GM12892 (cell line): ENCODE data around the gene APOL2. TPM values are rescaled to one million over a fixed set of nuclear protein-coding genes. Genes with fewer than 3 reads are reported as not detected.
A peak's percentile ranks its signal among the peaks of the same experiment; 100 is the strongest.

Experiments used
- DNase-seq: peaks from one replicate; pipeline ENCODE4 v3.0.0; 2011; ENCODE audit not compliant: insufficient read length
- FAIRE-seq: peaks from 2 replicates; lab custom pipeline; 2011; peaks lifted over from hg19 to GRCh38; lab: Jason Lieb, UNC
- POLR2A ChIP-seq: IDR thresholded peaks from 2 replicates; pipeline ENCODE4 v1.6.1; 2011; ENCODE audit warnings: low read depth, low read length, control low read depth
- POLR2AphosphoS5 ChIP-seq: IDR thresholded peaks from 2 replicates; pipeline ENCODE4 v1.6.1; 2011; ENCODE audit warnings: low read depth, low read length, control low read depth
- TAF1 ChIP-seq: IDR thresholded peaks from 2 replicates; pipeline ENCODE4 v1.6.1; 2011; ENCODE audit warnings: low read depth, mild to moderate bottlenecking, control low read depth, low read length, borderline replicate concordance
- polyA plus RNA-seq: library from polyadenylated mRNA; unstranded; fragments of >200 nt; gene quantifications from one replicate; pipeline ENCODE4 v1.2.1, GENCODE V29; 2012; ENCODE audit warnings: missing spikeins, inconsistent platforms; ENCODE audit not compliant: missing spikeins

APOL2 gene, protein sequence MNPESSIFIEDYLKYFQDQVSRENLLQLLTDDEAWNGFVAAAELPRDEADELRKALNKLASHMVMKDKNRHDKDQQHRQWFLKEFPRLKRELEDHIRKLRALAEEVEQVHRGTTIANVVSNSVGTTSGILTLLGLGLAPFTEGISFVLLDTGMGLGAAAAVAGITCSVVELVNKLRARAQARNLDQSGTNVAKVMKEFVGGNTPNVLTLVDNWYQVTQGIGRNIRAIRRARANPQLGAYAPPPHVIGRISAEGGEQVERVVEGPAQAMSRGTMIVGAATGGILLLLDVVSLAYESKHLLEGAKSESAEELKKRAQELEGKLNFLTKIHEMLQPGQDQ
- 61.7 TPM for polyA plus RNA-seq

DNA sequence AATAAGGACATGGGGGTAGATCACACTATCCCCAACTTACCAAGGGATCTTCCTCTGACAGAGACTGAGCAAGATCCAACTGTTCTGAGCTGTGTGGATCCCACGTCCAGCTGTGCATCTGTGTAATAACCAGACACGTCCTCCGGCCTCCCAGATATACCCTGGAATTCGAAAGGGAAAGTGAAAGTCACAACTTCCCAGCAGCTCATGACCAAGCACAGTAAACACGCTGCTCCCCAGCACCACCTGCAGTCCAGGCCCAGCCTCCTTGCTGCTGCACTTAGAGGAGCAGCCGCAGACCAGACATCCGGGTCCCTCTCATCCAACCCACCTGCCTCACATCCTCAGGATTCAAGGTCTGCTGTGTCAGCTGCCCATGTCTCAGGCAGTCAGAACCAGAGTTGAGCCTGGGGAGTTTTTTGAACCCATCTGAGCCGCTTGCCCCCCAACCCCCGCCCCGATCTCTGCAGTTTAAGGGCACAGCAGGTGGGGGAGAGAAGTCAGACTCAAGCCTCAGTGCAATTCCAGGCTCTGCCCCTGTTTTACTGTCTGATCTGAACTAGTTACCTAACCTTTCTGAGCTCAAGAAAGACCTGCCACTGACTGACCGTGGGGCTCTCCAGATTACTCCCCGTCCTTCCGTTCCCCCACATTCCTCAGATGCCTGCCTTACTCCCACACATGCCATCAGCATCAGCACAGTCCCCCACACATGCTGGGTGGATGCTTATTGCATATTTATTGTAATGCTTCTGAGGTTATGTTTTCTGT lies at the start of gene APOL2:
APOL2 (minus strand) TSS at position 127 of the 771 bp plus-strand sequence. CDS start 6,365 bp downstream, outside the sequence.
- peak; percentile 67 for DNase-seq
- FAIRE-seq = peak; percentile 96
- TF ChIP-seq POLR2AphosphoS5 (peak; percentile 54; the same call in 1 of the 2 replicates), POLR2A (peak; percentile 67; the same call in 1 of the 2 replicates), TAF1 (0 out of 2 replicates have a peak, but pooled peaks have one; percentile 34)

DNA sequence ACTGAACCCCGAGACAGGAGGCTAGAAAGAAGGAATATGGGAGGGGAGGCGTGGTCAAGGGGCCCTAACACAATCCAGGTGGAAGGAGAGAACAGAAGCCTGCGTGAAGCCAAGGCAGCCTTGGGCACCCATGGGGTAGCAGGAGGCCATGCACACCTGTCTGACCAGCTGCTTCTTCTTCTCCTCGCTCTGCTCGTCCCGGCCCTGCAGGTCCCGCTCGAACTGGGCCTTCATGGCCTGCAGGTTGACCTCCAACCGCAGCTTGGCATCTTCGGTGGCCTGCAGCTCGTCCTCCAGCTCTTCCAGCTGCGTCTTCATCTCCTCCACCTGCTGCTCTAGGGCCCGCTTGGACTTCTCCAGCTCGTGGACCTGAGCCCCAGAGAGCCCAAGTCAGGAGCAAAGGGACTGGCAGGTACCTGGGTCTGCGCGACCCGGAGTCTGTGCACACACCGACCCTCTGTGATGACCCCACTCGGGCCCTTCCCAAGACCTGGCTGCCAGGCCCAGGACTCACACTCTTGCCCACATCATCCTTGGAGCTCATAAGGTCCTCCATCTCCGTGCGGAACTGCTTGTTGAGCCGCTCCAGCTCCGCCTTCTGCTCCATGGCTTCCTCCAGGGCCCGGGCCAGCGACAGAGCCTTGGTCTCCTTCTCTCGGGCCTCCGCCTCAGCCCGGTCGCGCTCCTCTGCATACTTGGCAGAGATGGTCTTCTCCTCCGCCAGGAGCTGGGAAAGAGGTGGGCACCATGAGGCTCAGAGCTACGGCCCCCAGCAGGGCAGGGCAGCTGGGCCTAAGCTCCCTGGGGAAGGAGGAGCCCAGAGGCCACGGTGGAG lies 49.5 kb upstream of the APOL2 start:
- TF ChIP-seq POLR2A = no peak
- no peak for TF ChIP-seq TAF1
- TF ChIP-seq POLR2AphosphoS5 = no peak
- DNase-seq = no peak
- no peak for FAIRE-seq

DNA sequence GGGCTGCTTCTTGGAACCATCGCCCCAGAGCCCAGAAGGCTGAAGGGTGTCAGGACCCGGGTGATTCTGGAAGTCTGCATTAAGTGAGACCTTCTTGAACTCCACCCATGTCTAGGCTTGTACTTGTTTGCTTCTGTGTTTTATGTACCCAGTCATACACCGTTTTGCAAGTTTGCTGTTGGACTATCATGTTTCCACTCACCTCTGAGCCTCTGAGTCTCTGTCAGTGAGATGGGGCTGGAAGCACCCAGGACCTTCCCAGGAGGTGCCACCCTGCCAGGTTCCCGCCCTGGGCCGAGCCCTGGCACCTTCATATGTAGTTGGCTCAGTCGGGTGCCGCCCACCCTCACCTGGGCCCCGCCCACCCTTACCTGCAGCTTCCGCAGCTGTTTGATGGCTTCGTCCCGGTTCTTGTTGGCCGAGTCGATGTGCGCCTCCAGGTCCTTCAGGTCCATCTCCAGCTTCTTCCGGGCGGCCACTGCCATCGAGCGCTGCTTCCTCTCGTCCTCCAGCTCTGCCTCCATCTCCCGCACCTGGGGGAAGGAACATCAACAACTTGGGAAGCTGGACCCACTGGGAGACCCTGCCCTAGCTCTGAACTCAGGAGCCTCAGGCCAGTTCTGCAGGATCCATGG lies 48.7 kb upstream of the APOL2 start:
- no peak for DNase-seq
- TF ChIP-seq POLR2AphosphoS5 = no peak
- FAIRE-seq = no peak

DNA sequence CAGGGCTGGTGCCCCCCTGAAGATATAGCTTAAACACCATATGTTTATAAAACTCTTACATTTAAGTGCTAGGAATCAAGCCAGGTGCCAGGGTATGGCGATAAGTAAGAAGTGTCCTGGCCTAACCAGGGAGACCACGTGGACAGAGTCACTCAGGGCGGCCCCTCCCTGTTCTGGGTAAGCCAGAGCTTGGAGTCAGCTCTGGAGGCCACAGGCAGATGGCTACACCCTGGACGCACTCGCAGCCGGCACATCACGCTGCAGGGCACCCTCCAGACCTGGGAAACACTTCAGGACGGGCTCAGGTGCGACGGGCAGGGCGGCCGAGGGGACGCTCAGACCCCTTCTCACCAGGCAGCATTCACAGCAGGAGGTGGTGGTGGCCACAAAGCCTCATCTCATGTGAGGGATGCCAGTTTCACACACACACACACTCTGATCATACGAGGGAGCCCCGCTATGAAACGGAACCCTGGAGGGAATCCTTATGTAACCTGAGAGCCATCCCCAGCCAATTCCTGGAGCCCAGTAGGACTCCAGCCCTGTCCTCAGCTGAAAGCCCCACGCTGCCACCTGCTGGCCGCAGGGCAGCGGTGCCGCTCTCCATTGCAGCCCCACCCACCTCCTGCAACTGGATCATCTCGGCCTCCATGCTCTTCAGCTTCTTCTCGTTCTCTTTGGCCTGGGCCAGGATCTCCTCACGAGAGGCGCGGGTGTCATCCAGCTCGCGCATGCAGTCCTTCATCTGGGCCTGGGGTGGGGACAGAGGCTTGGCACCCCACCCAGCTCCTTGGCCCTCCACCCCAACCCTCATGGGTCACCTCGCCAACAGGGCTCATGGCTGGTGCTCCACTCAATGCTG lies 47.0 kb upstream of the APOL2 start:
- DNase-seq (peak; percentile 78), FAIRE-seq (peak; percentile 87)
- TF ChIP-seq TAF1 (no peak), POLR2AphosphoS5 (no peak), POLR2A (0 out of 2 replicates have a peak, but pooled peaks have one; percentile 29)

DNA sequence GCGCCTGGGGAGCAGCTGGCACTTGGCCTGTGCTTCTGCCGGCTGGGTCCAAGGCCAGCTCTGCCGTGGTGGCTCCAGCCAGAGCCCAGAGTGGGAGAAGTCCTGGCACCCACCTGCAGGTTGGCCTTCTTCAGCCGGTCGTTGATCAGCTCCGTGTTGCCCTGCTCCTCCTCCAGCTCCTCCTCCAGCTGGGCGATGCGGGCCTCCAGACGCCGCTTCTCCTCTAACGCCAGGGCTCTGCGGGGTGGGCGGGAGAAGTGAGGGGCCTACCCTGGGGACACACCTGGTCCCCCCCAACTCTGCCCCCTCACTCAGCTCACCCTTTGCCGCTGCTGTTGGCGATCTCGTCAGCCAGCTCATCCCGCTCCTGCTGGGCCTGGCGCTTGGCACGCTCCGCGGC lies 46.2 kb upstream of the APOL2 start:
- DNase-seq (no peak), FAIRE-seq (no peak)
- TF ChIP-seq POLR2AphosphoS5 (no peak), POLR2A (no peak)

DNA sequence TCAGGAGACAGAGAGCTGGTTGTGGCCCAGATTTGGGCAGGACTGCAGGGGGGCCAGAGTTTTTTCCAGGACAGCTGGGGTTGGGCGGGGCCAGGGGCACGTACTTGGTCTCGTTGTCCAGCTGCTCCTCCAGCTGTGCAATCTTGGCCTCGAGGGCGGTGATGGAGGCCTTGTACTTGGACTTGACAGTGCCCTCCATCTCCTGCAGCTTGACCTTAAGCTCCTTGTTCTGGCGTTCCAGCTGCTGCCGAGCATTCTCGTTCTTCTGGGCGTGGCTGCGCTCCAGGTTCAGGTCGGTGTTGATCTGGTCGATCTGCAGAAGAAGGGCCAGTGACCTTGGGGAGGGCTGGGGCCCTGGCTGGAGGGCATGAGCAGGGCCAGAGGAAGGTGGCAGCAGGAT lies 45.7 kb upstream of the APOL2 start:
- DNase-seq (no peak), FAIRE-seq (no peak)
- TF ChIP-seq POLR2AphosphoS5 = no peak
- TF ChIP-seq TAF1 = no peak
- no peak for TF ChIP-seq POLR2A

DNA sequence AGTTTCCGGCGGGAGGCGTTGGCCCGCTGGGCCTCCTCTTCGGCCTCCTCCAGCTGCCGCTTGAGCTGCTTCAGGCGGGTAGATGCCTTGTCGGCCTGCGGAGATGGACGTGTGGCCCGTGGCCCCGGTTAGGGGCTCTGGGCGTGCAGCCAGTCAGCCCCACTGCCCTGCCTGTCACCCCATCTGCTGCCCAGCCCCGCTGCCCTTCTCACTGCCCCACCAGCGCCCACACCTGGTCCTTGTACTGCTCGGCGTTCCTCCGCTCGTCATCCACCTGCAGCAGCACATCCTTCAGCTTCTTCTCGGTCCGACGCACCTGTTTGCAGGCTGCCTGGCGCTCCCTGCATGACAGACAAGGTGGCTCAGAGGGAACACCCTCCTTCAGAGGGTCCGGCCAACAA lies 44.8 kb upstream of the APOL2 start:
- FAIRE-seq (no peak), DNase-seq (no peak)
- TF ChIP-seq TAF1 (no peak), POLR2A (no peak), POLR2AphosphoS5 (no peak)

DNA sequence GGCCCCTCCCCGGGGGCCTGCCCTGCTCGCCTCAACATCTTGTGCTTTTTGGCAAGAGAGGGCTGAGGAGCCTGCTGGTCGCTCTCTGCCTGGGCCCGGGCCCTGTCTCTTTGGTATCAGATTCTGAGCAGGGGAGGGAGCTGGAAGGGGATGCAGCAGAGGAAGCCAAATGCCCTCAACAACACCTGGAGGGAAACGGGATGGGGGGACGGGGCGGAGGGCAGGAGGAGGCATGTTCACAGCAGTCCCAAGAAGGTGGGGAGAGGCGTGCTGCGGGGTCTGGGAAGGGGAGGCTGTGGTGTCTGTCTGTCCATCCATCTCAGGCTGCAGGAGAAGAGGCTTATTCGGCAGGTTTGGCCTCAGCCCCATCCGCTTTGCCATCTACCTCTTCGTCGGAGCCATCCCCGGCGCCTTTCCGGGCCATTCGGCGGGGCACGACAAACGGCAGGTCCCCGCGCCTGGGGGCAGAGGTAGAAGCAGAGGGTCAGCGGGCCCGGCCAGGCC lies 43.1 kb upstream of the APOL2 start:
- no peak for FAIRE-seq

DNA sequence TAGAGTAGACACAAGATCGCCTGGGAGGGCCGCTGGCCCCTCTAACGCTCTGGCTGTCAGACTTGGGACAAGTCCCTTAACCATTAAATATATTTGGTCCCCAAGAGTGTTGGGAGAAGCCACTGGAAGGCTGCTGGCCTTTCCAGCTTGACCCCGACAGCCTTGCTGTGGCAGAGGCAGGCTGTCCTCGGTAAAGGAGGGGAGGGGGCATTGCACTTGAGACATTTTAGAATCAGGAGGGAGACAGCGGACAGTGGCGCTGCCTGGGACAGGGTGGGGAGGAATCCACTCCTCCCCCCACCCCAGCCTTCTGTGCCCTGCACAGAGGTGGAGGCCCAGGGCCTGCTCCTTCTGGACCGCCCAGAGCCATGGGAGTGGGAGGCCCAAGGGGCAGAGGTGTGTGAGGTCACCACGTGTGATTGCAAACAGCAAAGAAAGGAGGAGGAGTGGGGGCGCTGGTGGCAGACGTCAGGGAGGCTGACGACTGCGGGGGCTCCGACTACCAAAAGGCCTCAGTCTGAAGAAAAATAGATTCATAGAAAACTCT lies 42.5 kb upstream of the APOL2 start:
- DNase-seq (no peak), FAIRE-seq (no peak)
- no peak for TF ChIP-seq POLR2AphosphoS5
- no peak for TF ChIP-seq TAF1
- no peak for TF ChIP-seq POLR2A

More for the DNA sequence above, 43.1 kb upstream of the APOL2 start:
- no peak for DNase-seq
- TF ChIP-seq TAF1 (no peak), POLR2A (no peak), POLR2AphosphoS5 (no peak)

DNA sequence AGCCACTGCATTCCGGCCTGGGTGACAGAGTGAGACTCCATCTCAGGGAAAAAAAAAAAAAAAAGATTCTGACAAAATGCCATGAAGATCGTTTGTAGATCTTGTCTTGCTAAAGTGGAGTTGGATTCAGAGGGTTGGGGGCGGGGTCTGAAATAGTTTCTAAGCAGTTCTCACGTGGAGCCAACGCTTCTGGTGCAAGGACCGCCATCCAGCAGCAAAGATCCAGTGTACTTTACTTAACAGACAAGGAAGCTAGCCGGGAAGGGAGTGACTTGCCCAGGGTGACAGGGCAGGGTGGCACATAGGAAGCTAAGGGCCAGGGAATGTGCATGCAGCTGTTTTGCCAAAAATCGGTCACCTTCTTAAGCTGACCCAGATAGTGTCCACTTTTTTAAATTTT lies 41.1 kb upstream of the APOL2 start:
- DNase-seq (no peak), FAIRE-seq (no peak)
- TF ChIP-seq TAF1 (no peak), POLR2AphosphoS5 (peak; percentile 46; the same call in 1 of the 2 replicates)
